TTC549 (cell line): ENCODE results near the gene ARHGEF10L.

Experiments used
- FAIRE-seq: peaks from 2 replicates; lab custom pipeline; 2012; peaks lifted over from hg19 to GRCh38; lab: Jason Lieb, UNC

ARHGEF10L gene

DNA sequence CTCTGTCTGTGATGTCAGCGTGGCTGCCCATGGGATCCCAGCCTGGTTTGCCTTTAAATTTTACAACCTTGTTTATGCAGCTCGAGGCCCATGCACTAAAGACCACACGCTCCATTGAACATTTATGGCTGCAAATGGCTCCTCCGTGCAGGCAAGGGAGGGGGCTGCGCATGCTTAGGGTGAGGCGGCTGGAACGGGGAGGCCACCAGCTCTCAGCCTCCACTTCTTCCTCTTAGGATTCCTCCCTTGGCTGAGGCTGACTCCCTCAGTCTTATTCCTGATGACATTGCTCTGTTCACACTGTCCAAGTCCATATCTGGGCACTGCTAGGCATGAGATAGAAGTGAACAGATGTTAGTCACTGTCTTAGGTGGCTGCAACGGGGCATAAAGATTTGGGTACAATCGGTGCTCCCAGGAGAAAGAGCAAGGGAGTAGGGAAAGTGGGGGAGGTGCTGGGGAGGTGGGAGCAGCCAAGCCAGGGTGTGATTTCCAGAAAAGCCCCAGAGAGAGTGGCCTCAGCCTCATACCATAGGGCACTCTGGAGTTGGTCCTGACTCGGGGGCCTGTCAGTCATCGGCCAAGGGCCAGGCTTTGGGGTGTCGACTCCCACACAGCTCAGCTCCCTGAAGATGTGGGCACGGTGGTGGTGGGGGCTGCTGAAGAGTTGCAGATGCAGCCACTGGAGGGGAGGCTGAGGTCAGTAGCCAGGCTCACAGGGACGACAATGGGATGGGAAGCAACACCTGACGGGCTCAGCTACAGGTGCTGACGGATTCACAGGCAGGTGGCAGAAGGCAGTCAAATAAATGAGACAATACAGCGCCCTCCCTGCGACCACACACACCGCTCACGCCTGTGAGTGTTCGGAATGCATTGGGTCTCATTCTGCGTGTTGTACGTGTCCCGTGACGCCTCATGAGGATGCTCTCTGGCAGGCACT lies 178.4 kb downstream of the ARHGEF10L start:
- no peak for FAIRE-seq

GRCh38 chr1:17719874-17720273 lies 180.4 kb downstream of the ARHGEF10L start:
- no peak for FAIRE-seq

DNA sequence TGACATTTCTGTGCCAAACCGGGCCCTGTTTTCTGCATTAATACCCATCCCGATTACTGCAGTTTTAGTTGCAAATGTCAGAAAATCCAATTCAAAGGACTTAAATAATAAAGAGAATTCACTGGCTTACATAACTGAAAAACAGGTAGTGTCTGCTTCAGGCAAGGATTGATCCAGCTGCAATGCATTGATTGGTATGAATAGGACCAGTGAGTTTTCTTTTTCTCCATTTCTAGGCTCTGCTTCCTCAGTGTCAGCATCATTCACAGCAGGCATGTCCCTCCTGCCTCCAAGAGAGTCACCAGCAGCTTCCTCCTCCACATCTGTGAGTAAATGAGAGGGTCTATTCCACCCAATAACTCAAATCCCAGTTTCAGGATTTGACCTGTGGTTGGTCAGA lies 181.9 kb downstream of the ARHGEF10L start:
- no peak for FAIRE-seq

DNA sequence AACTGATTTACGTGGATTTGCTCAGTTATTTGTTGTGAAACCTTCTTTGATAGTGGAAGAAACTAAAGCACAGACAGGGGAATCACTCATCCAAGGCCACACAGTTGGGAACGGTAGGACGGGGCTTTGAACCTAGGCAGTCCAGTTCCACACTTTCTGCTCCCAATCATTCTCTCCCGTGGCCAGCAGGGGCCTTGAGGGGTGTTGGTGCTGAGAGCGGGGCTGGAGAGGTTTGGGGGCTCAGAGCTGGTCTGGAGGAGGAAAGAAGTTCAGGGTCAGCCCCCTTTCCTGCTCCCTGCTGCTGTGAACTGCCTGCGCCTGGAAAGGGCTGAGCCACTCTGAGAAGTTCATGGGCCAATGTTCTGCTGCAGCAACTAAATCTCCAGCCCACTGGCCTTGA lies 184.2 kb downstream of the ARHGEF10L start:
- FAIRE-seq, result no peak

DNA sequence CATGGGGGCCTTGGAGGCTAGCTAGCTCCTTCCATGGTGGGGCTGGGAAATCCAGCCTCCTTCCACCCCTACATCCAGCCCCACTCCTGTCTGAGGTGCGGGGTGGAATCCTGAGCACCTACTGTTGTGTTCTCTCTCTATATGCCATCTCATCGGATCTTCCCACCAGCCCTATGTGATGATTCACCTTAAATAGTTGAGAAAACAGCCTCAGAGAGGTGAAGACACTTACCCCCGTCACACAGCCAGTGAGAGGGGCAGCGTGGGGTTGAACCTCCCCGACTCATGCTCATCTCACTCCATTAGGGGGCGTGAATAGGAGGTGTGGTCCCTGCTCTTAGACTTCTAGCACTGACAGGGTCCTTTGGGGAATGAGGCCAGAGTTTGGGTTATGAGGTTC lies 184.7 kb downstream of the ARHGEF10L start:
- FAIRE-seq, result no peak

DNA sequence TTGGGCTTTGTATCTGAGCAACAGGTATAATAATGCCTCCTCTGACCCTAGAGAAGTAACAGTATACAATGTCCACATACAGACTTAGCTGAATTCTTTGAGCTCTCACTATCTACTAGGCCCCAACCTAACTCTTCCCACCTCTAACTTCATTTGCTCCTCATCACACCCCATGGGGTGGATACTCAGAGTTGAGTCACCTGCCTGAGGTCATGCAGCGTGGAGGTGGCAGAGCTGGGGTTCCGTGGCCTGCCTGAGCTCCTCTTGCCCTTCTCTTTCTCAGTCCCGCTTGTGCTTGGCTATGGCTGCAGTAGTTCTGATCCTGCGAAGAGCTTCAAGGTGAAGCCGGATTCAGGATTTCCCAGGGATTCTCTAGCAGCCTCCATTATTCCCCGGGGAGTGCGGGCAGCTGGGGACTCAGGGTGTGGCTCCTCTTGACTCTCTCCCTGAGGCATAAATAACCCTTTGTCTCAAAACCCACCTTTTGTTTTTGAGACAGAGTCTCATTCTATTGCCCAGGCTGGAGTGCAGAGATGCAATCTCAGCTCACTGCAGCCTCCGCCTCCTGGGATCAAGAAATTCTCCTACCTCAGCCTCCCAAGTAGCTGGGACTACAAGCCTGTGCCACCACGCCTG lies 185.7 kb downstream of the ARHGEF10L start:
- FAIRE-seq, result no peak

GRCh38 chr1:17725811-17726582 lies 186.5 kb downstream of the ARHGEF10L start:
- FAIRE-seq, result no peak

DNA sequence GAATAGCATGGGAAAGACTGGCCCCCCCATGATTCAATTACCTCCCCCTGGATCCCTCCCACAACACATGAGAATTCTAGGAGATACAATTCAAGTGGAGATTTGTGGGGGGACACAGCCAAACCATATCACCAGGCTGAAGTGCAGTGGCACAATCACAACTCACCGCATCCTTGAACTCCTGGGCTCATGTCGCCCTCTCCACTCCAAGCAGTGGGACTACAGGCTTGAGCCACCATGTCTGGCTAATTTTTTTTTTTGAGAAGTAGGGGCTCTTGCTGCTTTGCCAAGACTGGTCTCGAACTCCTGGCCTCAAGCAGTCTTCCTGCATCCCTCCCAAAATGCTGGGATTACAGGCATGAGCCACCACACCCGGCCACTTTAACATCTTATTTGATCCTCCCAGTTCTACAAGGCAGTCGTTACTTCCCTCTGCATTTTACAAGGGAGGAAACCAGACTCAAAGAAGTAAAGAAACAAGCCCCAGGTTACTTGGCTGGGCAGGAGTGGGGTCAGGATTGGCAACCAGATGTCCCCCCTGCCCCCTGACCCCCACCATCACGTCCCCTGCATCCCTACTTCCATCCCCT lies 188.7 kb downstream of the ARHGEF10L start:
- no peak for FAIRE-seq

DNA sequence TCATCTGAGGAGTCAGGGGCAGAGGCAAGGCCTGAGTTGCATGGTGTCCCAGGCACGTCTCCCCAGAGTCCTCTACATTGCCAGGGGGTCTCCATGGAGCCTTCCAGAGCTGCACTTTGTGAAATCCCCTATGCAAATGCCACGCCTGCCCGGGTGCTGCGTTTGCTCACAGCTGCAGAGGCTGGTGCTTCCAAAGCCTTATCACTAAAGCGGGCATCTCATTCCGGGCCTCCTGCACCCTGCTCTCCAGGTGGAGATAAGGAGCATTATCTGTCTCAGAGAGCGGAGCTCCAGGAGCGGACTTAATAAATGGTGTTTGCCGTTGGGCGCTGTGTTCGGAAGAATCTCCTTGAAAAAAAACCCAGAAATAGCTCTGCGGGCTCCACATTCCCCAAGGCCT lies 189.8 kb downstream of the ARHGEF10L start:
- no peak for FAIRE-seq

GRCh38 chr1:17729909-17730308 lies 190.4 kb downstream of the ARHGEF10L start:
- no peak for FAIRE-seq

DNA sequence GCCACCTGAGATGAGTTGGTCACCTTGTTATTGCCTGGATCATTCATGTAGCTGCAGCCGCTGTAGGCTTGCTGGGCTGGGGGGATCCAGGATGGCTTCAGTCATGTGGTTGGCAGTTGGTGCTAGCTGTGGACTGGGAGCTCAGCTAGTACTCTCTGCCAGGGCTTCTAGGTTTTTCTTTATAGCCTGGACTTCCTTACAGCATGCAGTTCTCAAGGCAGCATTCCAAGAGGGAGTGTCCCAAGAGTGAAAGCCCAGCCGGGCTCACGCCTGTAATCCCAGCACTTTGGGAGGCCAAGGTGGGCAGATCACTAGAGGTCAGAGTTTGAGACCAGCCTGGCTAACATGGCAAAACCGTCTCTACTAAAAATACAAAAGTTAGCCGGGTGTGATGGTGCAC lies 192.0 kb downstream of the ARHGEF10L start:
- no peak for FAIRE-seq

- FAIRE-seq, result no peak
Observed at GRCh38 chr1:17732475-17732874, 193.0 kb downstream of the ARHGEF10L start.

GRCh38 chr1:17733661-17734060 lies 194.2 kb downstream of the ARHGEF10L start:
- FAIRE-seq, result no peak

DNA sequence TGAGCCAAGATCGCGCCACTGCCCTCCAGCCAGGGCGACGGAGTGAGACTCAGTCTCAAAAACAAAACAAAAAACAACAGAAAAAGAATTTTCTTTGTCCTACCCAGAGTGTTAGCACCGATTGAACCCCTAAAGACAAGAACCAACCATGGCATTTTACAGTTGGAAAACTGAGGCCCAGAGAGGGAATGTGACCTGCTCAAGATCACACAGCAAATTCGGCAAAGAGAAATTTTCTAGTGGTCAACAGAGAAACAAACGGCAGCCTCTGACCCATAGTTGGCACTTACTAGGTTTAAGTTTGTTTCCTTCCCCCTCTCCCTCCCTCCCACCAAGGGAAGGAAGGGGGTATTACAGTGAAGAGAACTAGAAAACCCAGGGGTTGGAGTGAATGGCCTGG lies 195.1 kb downstream of the ARHGEF10L start:
- FAIRE-seq, result no peak

DNA sequence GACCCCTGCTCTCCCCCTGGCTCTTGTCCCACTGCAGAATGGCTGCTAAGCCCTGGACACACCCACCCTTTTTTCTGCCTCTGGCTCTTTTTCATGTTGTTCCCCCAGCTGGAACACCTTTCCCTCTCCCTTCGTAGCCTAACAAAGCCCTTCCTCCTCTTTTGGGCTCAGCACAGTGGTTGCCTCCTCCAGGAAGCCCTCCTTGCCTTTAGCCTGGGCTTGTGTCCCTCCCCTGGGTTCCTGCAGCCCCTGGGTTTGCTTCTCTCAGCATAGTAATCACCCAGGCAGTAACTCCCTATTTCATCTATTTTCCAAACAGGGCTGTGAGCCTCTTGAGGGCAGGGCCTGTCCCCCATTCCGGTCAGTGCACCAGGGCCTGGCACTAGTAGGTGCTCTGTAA lies 195.8 kb downstream of the ARHGEF10L start:
- no peak for FAIRE-seq

- no peak for FAIRE-seq
Observed at GRCh38 chr1:17735793-17736192, 196.3 kb downstream of the ARHGEF10L start.

- FAIRE-seq, result no peak
Observed at GRCh38 chr1:17736625-17737024, 197.1 kb downstream of the ARHGEF10L start.

DNA sequence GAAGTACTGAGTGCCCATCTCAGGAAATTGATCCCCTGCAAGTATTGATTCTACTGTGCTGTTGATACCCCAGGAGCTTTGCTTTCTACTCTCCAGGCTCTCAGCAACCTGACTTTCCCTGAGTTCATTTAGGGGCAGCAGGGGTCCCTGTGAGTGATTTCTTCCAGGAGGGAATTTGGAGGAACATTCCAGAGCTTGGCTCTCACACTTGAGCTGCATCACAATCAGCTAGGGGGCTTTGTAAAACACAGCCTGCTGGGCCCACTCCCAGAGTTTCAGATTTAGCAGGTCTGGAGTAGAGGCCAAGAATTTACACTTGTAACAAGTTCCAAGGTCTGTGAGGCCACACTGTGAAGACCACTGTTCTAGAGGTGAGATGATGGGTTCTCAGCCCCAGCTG lies 199.6 kb downstream of the ARHGEF10L start:
- no peak for FAIRE-seq

GRCh38 chr1:17741052-17741451 lies 201.6 kb downstream of the ARHGEF10L start:
- FAIRE-seq, result no peak

DNA sequence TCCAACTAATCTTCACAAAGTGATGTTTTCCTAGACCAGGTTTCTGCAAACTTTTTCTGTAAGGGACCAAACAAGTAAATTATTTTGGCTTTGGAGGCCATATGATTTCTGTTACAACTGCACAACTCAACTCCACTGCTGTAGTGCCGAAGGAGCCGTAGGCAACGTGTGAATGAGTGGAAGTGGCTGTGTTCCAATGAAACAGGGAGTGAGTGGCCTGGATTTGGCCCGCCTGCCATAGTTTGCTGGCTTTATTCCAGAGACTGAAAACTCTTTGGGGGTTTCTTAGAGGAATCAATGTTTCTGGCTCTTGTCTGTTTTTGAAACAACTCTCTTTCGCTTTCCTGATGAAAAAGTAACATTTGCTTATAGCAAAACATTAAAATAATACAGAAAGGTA lies 203.1 kb downstream of the ARHGEF10L start:
- no peak for FAIRE-seq

GRCh38 chr1:17743008-17743647 lies 203.6 kb downstream of the ARHGEF10L start:
- no peak for FAIRE-seq

DNA sequence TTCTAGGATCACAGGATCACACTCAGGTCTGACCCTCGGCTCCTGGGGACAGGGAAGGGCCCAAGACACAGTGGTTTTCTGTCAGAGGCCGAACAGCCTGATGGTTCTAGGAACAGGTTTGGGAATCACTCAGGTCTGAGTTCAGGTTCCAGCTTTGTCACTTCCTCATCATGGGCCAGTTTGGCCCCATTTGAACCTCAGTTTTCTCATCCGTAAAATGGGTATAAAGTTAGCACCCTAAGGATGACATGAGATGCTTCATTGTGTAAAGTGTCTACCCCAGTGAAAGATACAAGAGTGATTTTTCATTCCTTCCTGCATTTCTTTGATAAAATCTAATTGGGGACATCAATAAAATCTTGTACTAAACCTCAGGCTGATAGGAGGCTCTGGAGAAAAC lies 204.4 kb downstream of the ARHGEF10L start:
- FAIRE-seq, result no peak
